Stimulated activated CD8-positive, alpha-beta memory T cell treated with anti-CD3 and anti-CD28 coated beads, Interleukin-7, amount 100 ng/mL, for 4 hours (primary cell): ENCODE data around the gene NEK4.

ENCODE experiments used
- DNase-seq, 2 donors: peaks; one replicate each; pipeline ENCODE4 v3.0.0-alpha.2; 2020; ENCODE audit warnings: low read depth in 2 of 2

Gene NEK4

DNA sequence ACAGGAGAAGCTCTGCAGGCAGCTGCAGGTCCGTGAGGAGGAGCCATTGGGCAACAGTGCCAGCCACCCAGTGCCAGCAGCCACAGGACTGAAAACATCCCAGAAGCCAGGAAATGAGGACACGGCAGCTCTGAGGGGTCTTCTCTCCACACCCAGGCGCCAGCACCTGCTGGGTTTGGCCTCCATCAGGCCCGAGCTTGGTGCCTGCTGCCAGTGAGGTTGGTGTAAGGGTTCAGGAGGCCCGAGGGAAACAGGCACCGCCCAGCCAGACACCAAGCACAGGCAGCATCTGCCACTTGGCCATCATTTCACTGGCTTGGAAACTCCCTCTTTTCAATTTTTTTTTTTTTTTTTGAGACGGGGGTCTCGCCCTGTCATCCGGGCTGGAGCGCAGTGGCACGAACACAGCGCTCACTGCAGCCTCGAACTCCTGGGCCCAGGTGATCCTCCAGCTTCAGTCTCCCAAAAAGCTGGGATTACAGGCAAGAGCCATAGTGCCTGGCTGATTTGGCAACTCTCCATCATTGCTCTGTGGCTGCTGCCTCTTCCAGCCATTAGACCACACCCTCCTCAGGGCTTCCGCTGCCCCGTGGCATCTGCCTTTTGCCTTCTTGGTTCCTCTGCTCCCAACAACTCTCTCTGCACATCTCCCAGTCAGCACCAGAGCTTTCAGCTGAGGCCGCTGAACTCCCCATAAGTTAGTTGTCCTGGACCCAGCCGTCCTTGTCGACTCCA lies 22.4 kb upstream of the NEK4 start:
- no peak for DNase-seq

DNA sequence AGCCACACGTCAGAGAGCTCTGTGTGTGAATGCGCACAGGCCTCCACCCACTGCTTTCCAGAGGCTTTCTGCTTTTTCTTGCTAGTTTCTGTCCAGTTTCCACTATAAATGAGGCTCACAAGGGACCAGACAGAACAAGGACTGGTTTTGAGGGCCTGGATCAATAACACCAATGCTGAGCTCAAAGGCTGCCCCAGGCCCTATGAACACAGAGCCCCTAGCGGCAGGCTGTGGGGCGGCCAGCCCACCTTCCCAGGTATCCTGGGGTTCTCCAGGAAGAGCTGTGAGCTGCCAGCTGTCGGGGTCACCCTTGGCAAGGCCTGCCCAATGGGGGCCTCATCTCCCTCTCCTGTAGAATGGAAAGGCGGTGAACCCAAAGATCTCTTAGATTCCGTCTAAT lies 21.7 kb upstream of the NEK4 start:
- no peak for DNase-seq

DNA sequence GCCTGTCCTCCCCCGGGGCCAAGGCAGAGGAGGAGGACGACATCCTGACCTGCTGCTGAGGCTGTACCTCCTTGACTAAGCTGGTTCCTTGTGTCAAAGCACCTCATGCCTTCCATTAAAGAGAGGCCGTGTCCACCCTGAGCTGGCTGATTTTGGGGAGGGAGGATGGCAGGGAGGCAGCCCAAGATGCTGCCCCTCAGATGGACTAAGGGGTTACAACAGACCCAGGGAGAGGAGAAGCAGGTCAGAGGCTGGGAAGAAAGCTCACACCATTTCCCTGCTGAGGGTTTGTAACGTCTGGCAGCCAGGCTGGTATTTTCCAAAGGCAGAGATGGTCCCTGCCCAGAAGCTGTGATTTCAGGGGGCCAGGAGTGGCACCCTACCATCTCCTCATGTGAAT lies 21.2 kb upstream of the NEK4 start:
- no peak for DNase-seq

DNA sequence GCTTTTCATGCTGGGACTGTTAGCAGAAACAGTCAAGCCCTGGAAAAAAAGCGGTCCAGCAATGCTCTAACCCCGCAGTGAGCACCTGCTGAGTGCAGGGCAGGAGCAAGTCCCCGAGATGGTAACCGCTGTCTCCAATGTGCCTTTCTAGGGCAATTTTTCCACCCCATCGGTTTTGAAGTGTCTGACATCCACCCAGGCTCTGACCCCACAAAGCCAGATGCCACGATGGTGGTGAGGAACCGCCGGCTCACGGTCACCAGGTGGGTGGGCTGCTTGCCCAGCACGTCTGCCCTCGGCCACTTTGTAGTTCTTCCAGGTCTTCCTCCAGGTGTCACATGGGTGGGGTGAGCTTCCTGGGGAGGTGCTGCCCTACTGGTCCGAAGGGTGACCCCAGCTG lies 20.6 kb upstream of the NEK4 start:
- DNase-seq: no peak

DNA sequence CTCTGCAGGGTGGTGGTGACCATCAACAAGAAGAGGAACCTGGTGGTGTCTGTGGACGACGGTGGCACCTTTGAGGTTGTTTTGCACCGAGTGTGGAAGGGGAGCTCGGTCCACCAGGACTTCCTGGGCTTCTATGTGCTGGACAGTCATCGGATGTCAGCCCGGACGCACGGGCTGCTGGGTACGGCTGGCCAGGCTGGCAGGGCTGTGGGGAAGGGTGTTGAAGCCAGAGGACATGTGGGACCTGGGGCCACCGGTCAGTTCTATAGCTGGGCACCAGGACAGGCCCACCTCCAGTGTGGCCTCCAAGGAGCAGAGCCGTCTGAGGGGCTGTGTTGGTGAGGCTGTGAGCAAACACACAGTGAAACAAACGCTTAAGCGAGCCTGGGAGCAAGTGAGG lies 20.0 kb upstream of the NEK4 start:
- DNase-seq: no peak

GRCh38 chr3:52790337-52790736 lies 19.6 kb upstream of the NEK4 start:
- no peak for DNase-seq

- no peak for DNase-seq
Observed at GRCh38 chr3:52789746-52790040, 19.0 kb upstream of the NEK4 start.

DNA sequence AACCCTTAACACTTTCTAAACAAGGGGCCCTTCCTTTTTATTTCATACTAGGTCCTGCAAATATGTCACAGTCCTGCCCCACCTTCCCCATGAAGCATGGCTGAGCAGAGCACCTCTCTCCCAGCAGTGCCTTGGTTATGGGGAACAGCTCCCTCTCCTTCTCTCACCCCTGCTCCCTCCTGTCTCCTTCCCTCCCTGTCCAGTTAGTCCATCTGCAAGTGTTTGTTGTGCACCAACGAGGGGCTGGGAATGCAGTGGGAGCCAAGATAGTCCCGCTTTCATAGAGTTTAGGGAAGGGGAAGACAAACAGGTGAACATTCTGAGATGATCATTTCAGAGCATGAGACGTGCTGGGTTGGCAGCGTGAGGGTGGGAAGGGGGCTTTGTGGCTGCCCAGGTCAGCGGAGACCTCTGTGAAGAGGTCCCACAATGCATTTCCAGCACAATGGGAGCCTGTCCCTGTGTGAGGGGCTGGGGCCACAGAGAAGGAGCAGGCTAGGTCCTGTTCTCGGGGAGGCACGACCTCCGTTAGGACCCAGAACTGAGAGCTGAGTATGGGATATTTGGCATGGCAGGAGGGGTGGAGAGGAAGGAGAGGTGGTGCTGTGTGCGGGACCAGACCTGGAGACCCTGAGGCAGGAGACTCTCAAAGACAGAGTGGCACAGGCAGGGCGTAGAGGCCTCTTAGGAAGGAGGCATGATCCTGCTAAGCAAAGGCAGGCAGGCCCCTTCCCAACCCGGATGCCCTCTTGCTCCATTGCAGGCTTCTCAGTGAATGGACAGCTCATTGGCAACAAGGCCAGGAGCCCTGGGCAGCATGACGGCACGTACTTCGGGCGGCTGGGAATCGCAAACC lies 18.4 kb upstream of the NEK4 start:
- DNase-seq: no peak

- no peak for DNase-seq
Observed at GRCh38 chr3:52787672-52788625, 17.2 kb upstream of the NEK4 start.

- no peak for DNase-seq
Observed at GRCh38 chr3:52787246-52787645, 16.5 kb upstream of the NEK4 start.

- DNase-seq: no peak
Observed at GRCh38 chr3:52786330-52787215, 15.8 kb upstream of the NEK4 start.

DNA sequence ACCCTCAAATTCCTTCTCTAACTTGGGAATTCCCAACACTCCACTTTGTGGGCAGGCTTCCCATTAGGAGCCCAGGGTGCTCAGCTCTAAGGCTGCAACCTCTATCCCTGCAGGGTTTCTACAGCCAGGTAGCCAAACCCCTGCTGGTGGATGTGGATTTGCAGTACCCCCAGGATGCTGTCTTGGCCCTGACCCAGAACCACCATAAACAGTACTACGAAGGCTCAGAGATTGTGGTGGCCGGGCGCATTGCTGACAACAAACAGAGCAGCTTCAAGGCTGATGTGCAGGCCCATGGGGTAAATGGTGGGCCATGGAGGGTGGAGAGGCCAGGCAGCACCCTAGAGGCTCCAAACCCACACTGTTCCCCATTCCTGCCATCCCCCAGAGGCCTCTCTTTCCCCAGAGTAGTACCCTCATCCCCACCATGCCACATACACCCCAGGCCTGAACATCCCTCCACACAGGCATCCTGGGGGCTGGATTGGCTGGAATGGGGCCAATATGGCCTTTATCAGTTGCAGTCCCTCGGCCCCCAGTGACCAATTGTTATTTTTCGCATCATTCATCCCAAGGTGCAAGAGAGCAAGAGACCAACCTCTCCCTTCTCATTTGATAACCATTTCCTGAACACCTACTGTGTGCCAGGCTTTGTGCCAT lies 14.3 kb upstream of the NEK4 start:
- no peak for DNase-seq

GRCh38 chr3:52784021-52784621 lies 13.4 kb upstream of the NEK4 start:
- DNase-seq: no peak

GRCh38 chr3:52783211-52783555 lies 12.4 kb upstream of the NEK4 start:
- DNase-seq: no peak

DNA sequence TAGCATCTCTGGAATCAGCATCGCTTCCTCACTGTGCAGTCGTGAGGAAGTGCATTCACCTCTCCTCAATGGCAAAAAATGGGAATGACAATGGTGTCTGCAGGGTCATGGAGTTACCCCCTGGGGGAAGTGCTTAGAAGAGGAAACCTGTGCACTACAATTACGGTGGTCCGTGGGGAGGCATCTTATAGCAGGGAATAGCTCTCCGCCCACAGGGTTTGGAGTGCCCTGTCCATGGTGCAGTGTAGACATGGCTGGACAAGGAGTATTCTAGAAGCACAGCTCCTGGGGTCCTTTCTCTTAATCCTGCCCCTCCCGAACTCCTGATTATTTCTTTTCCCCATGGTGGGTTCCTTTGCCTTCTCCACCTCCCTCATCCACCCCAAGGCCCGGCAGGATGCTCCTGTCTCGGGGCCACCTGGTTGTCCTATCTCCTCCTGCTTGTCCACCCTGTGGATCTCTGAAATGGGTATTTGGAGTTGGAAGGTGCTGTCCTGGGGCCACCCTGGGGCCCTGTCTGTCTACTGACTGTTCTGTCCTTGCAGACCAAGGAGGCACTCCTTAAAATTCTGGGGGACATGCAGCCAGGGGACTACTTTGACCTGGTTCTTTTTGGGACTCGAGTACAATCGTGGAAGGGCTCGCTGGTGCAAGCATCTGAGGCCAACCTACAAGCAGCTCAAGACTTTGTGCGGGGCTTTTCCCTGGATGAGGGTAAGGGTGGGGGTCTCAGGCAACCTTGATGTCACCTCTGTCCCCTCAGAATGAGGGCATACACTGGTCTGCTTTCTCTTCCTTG lies 11.9 kb upstream of the NEK4 start:
- DNase-seq: no peak

GRCh38 chr3:52781741-52782140 lies 11.0 kb upstream of the NEK4 start:
- no peak for DNase-seq

- DNase-seq: no peak
Observed at GRCh38 chr3:52779837-52780585, 9.3 kb upstream of the NEK4 start.

GRCh38 chr3:52779011-52779836 lies 8.5 kb upstream of the NEK4 start:
- DNase-seq: no peak
